B cell (primary cell): ENCODE results near the gene SEC63. TPM values are rescaled to one million over a fixed set of nuclear protein-coding genes. Genes with fewer than 3 reads are reported as not detected.
A peak's percentile ranks its signal among the peaks of the same experiment; 100 is the strongest.

ENCODE experiments used
- ATAC-seq: fragments of 200-7000 bp; cut with Tn5 transposase; one replicate; pipeline ENCODE4 v1.10.0; 2021; ENCODE audit warnings: low read depth, mild to moderate bottlenecking, moderate number of reproducible peaks, moderate library complexity
- CTCF ChIA-PET: fragments of 350-600 bp; sonication (Branson Sonifier 250); formaldehyde crosslinking; loops from one replicate; lab custom pipeline; 2021; ENCODE audit warnings: antibody characterized with exemption, inconsistent platforms; lab: Charles Lee
- POLR2A ChIA-PET: fragments of 350-600 bp; sonication (Branson Sonifier 250); formaldehyde crosslinking; loops from one replicate; lab custom pipeline; 2021; ENCODE audit warnings: antibody characterized with exemption; lab: Charles Lee
- DNase-seq: peaks from one replicate; pipeline ENCODE4 v3.0.0; 2013
- H2AFZ ChIP-seq: 2 replicates; pipeline ENCODE4 v1.6.1; 2012; ENCODE audit warnings: mild to moderate bottlenecking, low read depth, low read length; ENCODE audit not compliant: insufficient read depth, poor library complexity, severe bottlenecking
- H3K27ac ChIP-seq, 2 donors: 1 replicate in 1 of 2; 2 replicates in 1 of 2; pipeline ENCODE4 v1.5.1; 2012 to 2013; ENCODE audit warnings: low read length in 2 of 2, mild to moderate bottlenecking in 2 of 2, moderate library complexity in 1 of 2
- H3K27me3 ChIP-seq, 4 experiments: fragments of 200-600 bp in 1 of 4; sonication (generic) in 1 of 4; replicated peaks in 1 of 4; 1 replicate in 2 of 4; 2 replicates in 2 of 4; pipeline versions ENCODE4 v1.6.1 to v1.7.0; 2013 to 2016; ENCODE audit warnings: low read length in 3 of 4, mild to moderate bottlenecking in 2 of 4, mixed read lengths in 1 of 4, moderate library complexity in 1 of 4; ENCODE audit not compliant: insufficient read depth in 4 of 4, control insufficient read depth in 3 of 4; ENCODE audit errors: control extremely low read depth in 1 of 4
- H3K36me3 ChIP-seq, 2 experiments: replicated peaks in 1 of 2; 1 replicate in 1 of 2; 2 replicates in 1 of 2; pipeline versions ENCODE4 v1.6.1 to v1.7.1; 2013; ENCODE audit warnings: low read length in 1 of 2; ENCODE audit not compliant: insufficient read depth in 2 of 2, control insufficient read depth in 1 of 2; ENCODE audit errors: control extremely low read depth in 1 of 2, extremely low read depth in 1 of 2
- H3K4me1 ChIP-seq, 2 donors: fragments of 200-600 bp in 1 of 2; sonication (generic) in 1 of 2; 1 replicate in 1 of 2; 2 replicates in 1 of 2; pipeline versions ENCODE4 v1.5.1 to v1.6.1; 2013 to 2017; ENCODE audit warnings: low read length in 2 of 2; ENCODE audit not compliant: control insufficient read depth in 2 of 2, insufficient read depth in 2 of 2
- H3K4me2 ChIP-seq: replicated peaks from 2 replicates; pipeline ENCODE3; 2012; ENCODE audit warnings: mild to moderate bottlenecking, low read depth, low read length; ENCODE audit not compliant: poor library complexity, severe bottlenecking
- H3K4me3 ChIP-seq, 5 experiments: fragments of 200-600 bp in 1 of 5; sonication (generic) in 1 of 5; 1 replicate in 3 of 5; 2 replicates in 2 of 5; pipeline versions ENCODE4 v1.5.1 to v1.7.0; 2011 to 2016; ENCODE audit warnings: low read length in 4 of 5, mild to moderate bottlenecking in 4 of 5, low read depth in 2 of 5, control low read depth in 1 of 5, moderate library complexity in 1 of 5; ENCODE audit not compliant: insufficient read depth in 1 of 5; ENCODE audit errors: control extremely low read depth in 1 of 5, extremely low read depth in 1 of 5
- H3K79me2 ChIP-seq: fragments of 200-600 bp; sonication (generic); one replicate; pipeline ENCODE4 v1.6.0; 2016; ENCODE audit warnings: low read length; ENCODE audit not compliant: control insufficient read depth, insufficient read depth
- H3K9ac ChIP-seq: fragments of 200-600 bp; sonication (generic); 2 replicates; pipeline ENCODE4 v1.6.1; 2017; ENCODE audit warnings: mild to moderate bottlenecking, low read length, moderate library complexity
- H3K9me3 ChIP-seq, 3 donors: one replicate each; pipeline versions ENCODE4 v1.6.1 to v1.7.1; 2013; ENCODE audit warnings: low read length in 2 of 3; ENCODE audit not compliant: control insufficient read depth in 2 of 3, insufficient read depth in 1 of 3; ENCODE audit errors: control extremely low read depth in 1 of 3
- H4K20me1 ChIP-seq: 2 replicates; pipeline ENCODE4 v1.6.0; 2012; ENCODE audit warnings: mild to moderate bottlenecking, low read length; ENCODE audit not compliant: insufficient read depth, control insufficient read depth, poor library complexity, severe bottlenecking
- H3K27ac Mint-ChIP-seq: one replicate; pipeline ENCODE4 v1.8.0; 2021; ENCODE audit warnings: mixed read lengths
- H3K27me3 Mint-ChIP-seq: one replicate; pipeline ENCODE4 v1.8.0; 2021; ENCODE audit warnings: mixed read lengths
- H3K4me1 Mint-ChIP-seq: one replicate; pipeline ENCODE4 v1.8.0; 2021; ENCODE audit warnings: mixed read lengths
- H3K4me3 Mint-ChIP-seq: one replicate; pipeline ENCODE4 v1.8.0; 2021; ENCODE audit warnings: mixed read lengths
- H3K9me3 Mint-ChIP-seq: one replicate; pipeline ENCODE4 v1.8.0; 2022; ENCODE audit warnings: mixed read lengths; ENCODE audit not compliant: insufficient read depth
- EZH2 ChIP-seq: IDR thresholded peaks from 2 replicates; pipeline ENCODE4 v1.6.1; 2012; ENCODE audit warnings: borderline replicate concordance, low read depth, mild to moderate bottlenecking, moderate library complexity, low read length; ENCODE audit not compliant: insufficient read depth, poor library complexity, severe bottlenecking
- WGBS: methylation state at CpG from one replicate; pipeline ENCODE4 v1.1.5; 2013; ENCODE audit warnings: missing lambda C conversion rate; ENCODE audit not compliant: insufficient coverage; 5-methylcytosine and 5-hydroxymethylcytosine counted together
- intact Hi-C: fragments of 100-400 bp; cut with micrococcal nuclease; formaldehyde crosslinking; loops from one replicate; pipeline ENCODE4 v1.10.0; 2022
- polyA plus RNA-seq: library from polyadenylated mRNA; depleted of rRNA; stranded (reverse); fragments of >200 nt; gene quantifications from 2 replicates; pipeline ENCODE4 v1.2.3, GENCODE V29; 2012
- total RNA-seq, 2 donors: library from RNA; stranded (reverse); fragments of 120-200 nt in 1 of 2; gene quantifications; 1 replicate in 1 of 2; 2 replicates in 1 of 2; pipeline versions ENCODE4 v1.2.3 to v1.2.4, GENCODE V29; 2013 to 2022
- TF ChIP-seq, protein P1 (sequence below): fragments of 200-600 bp; IDR thresholded peaks from one replicate; pipeline ENCODE4 v1.8.0; 2022; ENCODE audit warnings: antibody characterized with exemption, mild to moderate bottlenecking

The SEC63 gene
- total and polyA plus RNA-seq, 2 donors (not counting 1 experiment from before 2014, with no cell fraction given), result 12.5 to 79.5 TPM

- Histone ChIP-seq H3K9me3 (no peaks in the 10 kb centered on the region), H3K27ac (no peak overlapping the region), H3K27me3 (no peaks in the 10 kb centered on the region), H3K9ac (no peak overlapping the region), H3K79me2 (no peaks in the 10 kb centered on the region), H3K36me3 (no peaks in the 10 kb centered on the region), H2AFZ (no peak overlapping the region), H4K20me1 (no peaks in the 10 kb centered on the region), H3K4me3 (no peak overlapping the region), H3K4me2 (no peak overlapping the region), H3K4me1 (peaks cover 6% of the 10 kb centered on the region in 2 donors)
- ATAC-seq (no peak), DNase-seq (no peak)
- intact Hi-C loops, result no loop called here
- H3K4me3 Mint-ChIP-seq, result no peak overlapping the region
- H3K4me1 Mint-ChIP-seq, result peaks cover 8% of the 10 kb centered on the region
- TF ChIP-seq, protein P1, sequence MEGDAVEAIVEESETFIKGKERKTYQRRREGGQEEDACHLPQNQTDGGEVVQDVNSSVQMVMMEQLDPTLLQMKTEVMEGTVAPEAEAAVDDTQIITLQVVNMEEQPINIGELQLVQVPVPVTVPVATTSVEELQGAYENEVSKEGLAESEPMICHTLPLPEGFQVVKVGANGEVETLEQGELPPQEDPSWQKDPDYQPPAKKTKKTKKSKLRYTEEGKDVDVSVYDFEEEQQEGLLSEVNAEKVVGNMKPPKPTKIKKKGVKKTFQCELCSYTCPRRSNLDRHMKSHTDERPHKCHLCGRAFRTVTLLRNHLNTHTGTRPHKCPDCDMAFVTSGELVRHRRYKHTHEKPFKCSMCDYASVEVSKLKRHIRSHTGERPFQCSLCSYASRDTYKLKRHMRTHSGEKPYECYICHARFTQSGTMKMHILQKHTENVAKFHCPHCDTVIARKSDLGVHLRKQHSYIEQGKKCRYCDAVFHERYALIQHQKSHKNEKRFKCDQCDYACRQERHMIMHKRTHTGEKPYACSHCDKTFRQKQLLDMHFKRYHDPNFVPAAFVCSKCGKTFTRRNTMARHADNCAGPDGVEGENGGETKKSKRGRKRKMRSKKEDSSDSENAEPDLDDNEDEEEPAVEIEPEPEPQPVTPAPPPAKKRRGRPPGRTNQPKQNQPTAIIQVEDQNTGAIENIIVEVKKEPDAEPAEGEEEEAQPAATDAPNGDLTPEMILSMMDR, result no peak
- no peak for TF ChIP-seq EZH2
- POLR2A ChIA-PET, result interaction anchor here (0.7 kb wide), 1 partner anchor 139 kb away, joined by 4 read pairs; no protein-coding TSS in a partner anchor
- no peaks in the 10 kb centered on the region for H3K27me3 Mint-ChIP-seq
- no peak overlapping the region for H3K27ac Mint-ChIP-seq
- CTCF ChIA-PET, result no interaction called here
- WGBS, result no CpG with 5 or more reads among the region's 3 CpGs
- no peaks in the 10 kb centered on the region for H3K9me3 Mint-ChIP-seq
Measured at GRCh38 chr6:107853230-107853629, 104.8 kb downstream of the SEC63 start.

DNA sequence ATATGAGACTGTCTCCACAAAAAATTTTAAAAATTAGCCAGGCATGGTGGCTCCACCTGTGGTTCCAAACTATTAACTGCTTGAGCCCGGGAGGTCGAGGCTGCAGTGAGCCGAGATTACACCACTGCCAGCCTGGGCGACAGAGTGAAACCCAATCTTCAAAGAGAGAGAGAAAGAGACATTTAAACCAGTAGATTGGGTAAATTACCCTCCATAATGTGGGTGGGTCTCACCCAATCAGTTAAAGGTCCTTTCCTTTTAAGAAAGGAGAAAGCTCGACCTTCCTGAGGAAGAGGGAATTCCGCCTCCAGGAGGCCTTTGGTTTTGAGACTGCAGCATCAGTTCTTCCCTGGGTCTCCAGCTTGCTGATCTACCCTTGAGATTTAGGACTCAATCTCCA lies 108.7 kb downstream of the SEC63 start:
- Histone ChIP-seq H3K36me3 (no peaks in the 10 kb centered on the region), H3K9ac (no peak overlapping the region), H3K4me3 (no peak overlapping the region), H3K27ac (no peak overlapping the region), H3K9me3 (no peaks in the 10 kb centered on the region), H3K27me3 (peaks cover 0 to 9% (median 2%) of the 10 kb centered on the region in 4 experiments), H3K4me2 (no peak overlapping the region), H2AFZ (no peak overlapping the region), H3K79me2 (no peaks in the 10 kb centered on the region), H3K4me1 (peaks cover 11 to 13% of the 10 kb centered on the region in 2 donors), H4K20me1 (no peaks in the 10 kb centered on the region)
- Mint-ChIP-seq H3K4me1 (peaks cover 15% of the 10 kb centered on the region), H3K4me3 (peak overlapping the region; percentile 9), H3K27me3 (no peaks in the 10 kb centered on the region), H3K9me3 (no peaks in the 10 kb centered on the region), H3K27ac (no peak overlapping the region)
- ChIA-PET CTCF (interaction anchor here (1.0 to 4.6 kb wide), 24 partner anchors 18 to 735 kb away, joined by 3 to 55 read pairs (median 10); partner anchors contain the start of gene SCML4), POLR2A (interaction anchor here (0.6 kb wide), 1 partner anchor 24 kb away, joined by 3 read pairs; no protein-coding TSS in a partner anchor)
- WGBS, result 80% methylated on average over 4 of the region's 6 CpGs
- DNase-seq (no peak), ATAC-seq (no peak)
- TF ChIP-seq, protein P1, result no peak
- no peak for TF ChIP-seq EZH2
- intact Hi-C loops, result loop anchor here (5.0 to 10.0 kb wide), 4 partner anchors 37 to 717 kb away; partner anchors contain the start of gene SOBP
